HepG2 (cell line): Measurements from ENCODE around the gene CATSPERD. TPM values are rescaled to one million over a fixed set of nuclear protein-coding genes. Genes with fewer than 3 reads are reported as not detected.

Source experiments
- CREB3 ChIP-seq: sonication (generic); formaldehyde crosslinking; IDR thresholded peaks from 2 replicates; pipeline ENCODE4 v1.5.0; 2020; ENCODE audit warnings: missing genetic modification reagents
- GFI1 ChIP-seq: sonication (generic); formaldehyde crosslinking; IDR thresholded peaks from 2 replicates; pipeline ENCODE4 v1.5.0; 2020; ENCODE audit warnings: missing genetic modification reagents, mild to moderate bottlenecking, borderline replicate concordance
- IKZF1 ChIP-seq: fragments of 450-650 bp; IDR thresholded peaks from 2 replicates; pipeline ENCODE4 v1.7.1; 2016
- KDM4B ChIP-seq: sonication (generic); formaldehyde crosslinking; IDR thresholded peaks from 2 replicates; pipeline ENCODE4 v1.4.0; 2020; ENCODE audit warnings: missing genetic modification reagents
- NBN ChIP-seq: fragments of 450-650 bp; conservative IDR thresholded peaks from 2 replicates; pipeline ENCODE4 v1.6.1; 2017
- NR2F2 ChIP-seq: IDR thresholded peaks from 2 replicates; pipeline ENCODE4 v1.6.1; 2012; ENCODE audit warnings: low read depth, inconsistent platforms, borderline replicate concordance
- RORA ChIP-seq: sonication (generic); formaldehyde crosslinking; IDR thresholded peaks from 2 replicates; pipeline ENCODE4 v1.5.0; 2020; ENCODE audit warnings: mild to moderate bottlenecking, missing genetic modification reagents, moderate library complexity
- SAFB2 ChIP-seq: sonication (generic); formaldehyde crosslinking; IDR thresholded peaks from 2 replicates; pipeline ENCODE4 v1.5.1; 2020; ENCODE audit warnings: missing genetic modification reagents, low read depth, mild to moderate bottlenecking, borderline replicate concordance
- SIX1 ChIP-seq: sonication (generic); formaldehyde crosslinking; IDR thresholded peaks from 2 replicates; pipeline ENCODE4 v1.4.0; 2020; ENCODE audit warnings: missing genetic modification reagents, borderline replicate concordance
- THRA ChIP-seq: sonication (generic); formaldehyde crosslinking; IDR thresholded peaks from 2 replicates; pipeline ENCODE4 v1.4.0; 2020; ENCODE audit warnings: missing genetic modification reagents, borderline replicate concordance
- ZBTB20 ChIP-seq: sonication (generic); formaldehyde crosslinking; IDR thresholded peaks from 2 replicates; pipeline ENCODE4 v1.8.1; 2023; ENCODE audit warnings: missing genetic modification reagents, low read depth, mild to moderate bottlenecking, borderline replicate concordance
- ZGPAT ChIP-seq: IDR thresholded peaks from 2 replicates; pipeline ENCODE4 v1.6.1; 2016; ENCODE audit warnings: mild to moderate bottlenecking
- ZNF343 ChIP-seq: sonication (generic); formaldehyde crosslinking; IDR thresholded peaks from 2 replicates; pipeline ENCODE4 v1.4.0; 2020; ENCODE audit warnings: mild to moderate bottlenecking, missing genetic modification reagents
- ZNF382 ChIP-seq: sonication (generic); formaldehyde crosslinking; IDR thresholded peaks from 2 replicates; pipeline ENCODE4 v1.5.0; 2020; ENCODE audit warnings: missing genetic modification reagents, mild to moderate bottlenecking, borderline replicate concordance
- ZNF563 ChIP-seq: sonication (generic); formaldehyde crosslinking; IDR thresholded peaks from 2 replicates; pipeline ENCODE4 v1.8.0; 2022; ENCODE audit warnings: mild to moderate bottlenecking, moderate library complexity, missing genetic modification reagents
- ZNF597 ChIP-seq: sonication (generic); formaldehyde crosslinking; IDR thresholded peaks from 2 replicates; pipeline ENCODE4 v1.5.0; 2020; ENCODE audit warnings: missing genetic modification reagents
- ZNF691 ChIP-seq: sonication (generic); formaldehyde crosslinking; IDR thresholded peaks from 2 replicates; pipeline ENCODE4 v1.4.0; 2020; ENCODE audit warnings: missing genetic modification reagents, low read depth, mild to moderate bottlenecking, borderline replicate concordance
- ZNF710 ChIP-seq: sonication (generic); formaldehyde crosslinking; IDR thresholded peaks from 2 replicates; pipeline ENCODE4 v1.5.0; 2020; ENCODE audit warnings: mild to moderate bottlenecking, missing genetic modification reagents, borderline replicate concordance
- ZNF883 ChIP-seq: sonication (generic); formaldehyde crosslinking; IDR thresholded peaks from 2 replicates; pipeline ENCODE4 v1.5.1; 2020; ENCODE audit warnings: mild to moderate bottlenecking, missing genetic modification reagents; ENCODE audit errors: not compliant biosample characterization
- ZSCAN22 ChIP-seq: sonication (generic); formaldehyde crosslinking; IDR thresholded peaks from 2 replicates; pipeline ENCODE4 v1.4.0; 2020; ENCODE audit warnings: mild to moderate bottlenecking, missing genetic modification reagents
- polyA plus RNA-seq, 8 experiments: library from polyadenylated mRNA; depleted of rRNA in 3 of 8; stranded (reverse) in 7 of 8; unstranded in 1 of 8; fragments of >200 nt; fragmentation: Illumina TruSeq in 4 of 8; extraction: Trizol in 4 of 8; gene quantifications; 2 replicates each; pipeline versions ENCODE4 v1.2.1 to v1.2.3, GENCODE V29; 2011 to 2016; ENCODE audit warnings: low read depth in 4 of 8, missing spikeins in 1 of 8, mixed read lengths in 1 of 8; ENCODE audit not compliant: insufficient read depth in 1 of 8
- total RNA-seq, 5 experiments: library from RNA; depleted of rRNA; stranded (reverse); fragments of >200 nt; fragmentation: Illumina TruSeq; extraction: Trizol; gene quantifications; 2 replicates each; pipeline ENCODE4 v1.2.3, GENCODE V29; 2016; ENCODE audit warnings: low read depth in 1 of 5

The CATSPERD gene
- total and polyA plus RNA-seq, 2 of the 13 experiments (the other 11 are each of a cell fraction or from before 2014, with no cell fraction given) = 0.04 TPM; not detected in 1

GRCh38 chr19:5690125-5690954 lies 30.1 kb upstream of the CATSPERD start, which contains the start of gene RPL36 (continued):
- TF ChIP-seq ZNF691 (CRISPR knock-in tag) (peak; percentile 60; the same call in 1 of the 2 replicates), ZNF382 (no peak), ZSCAN22 (CRISPR knock-in tag) (no peak), GFI1 (CRISPR knock-in tag) (no peak; the same call in 1 of the 2 replicates), ZBTB20 (CRISPR knock-in tag) (peak; percentile 22; the same call in 1 of the 2 replicates), ZNF343 (CRISPR knock-in tag) (peak; percentile 96; the same call in 1 of the 2 replicates), CREB3 (CRISPR knock-in tag) (0 out of 2 replicates have a peak, but pooled peaks have one; percentile 56), RORA (CRISPR knock-in tag) (no peak), IKZF1 (no peak), NBN (no peak), SIX1 (CRISPR knock-in tag) (peak; percentile 32; the same call in 1 of the 2 replicates), ZGPAT (CRISPR knock-in tag) (peak; percentile 93), ZNF563 (CRISPR knock-in tag) (peak; percentile 98), ZNF710 (CRISPR knock-in tag) (no peak; the same call in 1 of the 2 replicates), SAFB2 (CRISPR knock-in tag) (peak; percentile 80; the same call in 1 of the 2 replicates), KDM4B (CRISPR knock-in tag) (0 out of 2 replicates have a peak, but pooled peaks have one; percentile 30), ZNF597 (CRISPR knock-in tag) (no peak), NR2F2 (peak; percentile 63; the same call in 1 of the 2 replicates), ZNF883 (peak; percentile 91), THRA (CRISPR knock-in tag) (peak; percentile 63; the same call in 1 of the 2 replicates)
